PC-9 (cell line): ENCODE data around the gene SPATA25. TPM values are rescaled to one million over a fixed set of nuclear protein-coding genes. Genes with fewer than 3 reads are reported as not detected.

Experiments used
- BruUV-seq: library from RNA; stranded (reverse); fragments of 400-500 nt; replicated peaks from 2 replicates; lab custom pipeline; 2021; lab: Mats Ljungman, UMichigan
- CTCF ChIA-PET: fragments of 300-600 bp; sonication (Branson Sonifier 250); formaldehyde crosslinking; loops from one replicate; lab custom pipeline; 2022; ENCODE audit warnings: antibody characterized with exemption; lab: Charles Lee
- POLR2A ChIA-PET: fragments of 300-600 bp; sonication (Branson Sonifier 250); formaldehyde crosslinking; loops from one replicate; lab custom pipeline; 2022; ENCODE audit warnings: antibody characterized with exemption; ENCODE audit not compliant: unreplicated experiment; lab: Charles Lee
- DNase-seq, 2 experiments: peaks; one replicate each; pipeline versions ENCODE4 v3.0.0 to v3.0.0-alpha.2; 2015 to 2022; ENCODE audit warnings: mixed read lengths in 1 of 2
- H2AFZ ChIP-seq: fragments of 200-600 bp; sonication (generic); 2 replicates; pipeline ENCODE4 v1.8.1; 2017; ENCODE audit warnings: antibody characterized with exemption
- H3F3A ChIP-seq: fragments of 200-600 bp; sonication (generic); 2 replicates; pipeline ENCODE4 v1.8.1; 2017; ENCODE audit warnings: antibody characterized with exemption, mild to moderate bottlenecking, low read depth; ENCODE audit not compliant: insufficient read depth
- H3K27ac ChIP-seq: fragments of 200-600 bp; sonication (generic); 2 replicates; pipeline ENCODE4 v1.6.1; 2016; ENCODE audit warnings: mixed run types
- H3K27me3 ChIP-seq: fragments of 200-600 bp; sonication (generic); 2 replicates; pipeline ENCODE4 v1.6.1; 2016; ENCODE audit warnings: low read depth, mixed run types; ENCODE audit not compliant: insufficient read depth
- H3K36me3 ChIP-seq: fragments of 200-600 bp; sonication (generic); 2 replicates; pipeline ENCODE4 v1.6.1; 2016; ENCODE audit warnings: low read depth, mixed run types
- H3K4me1 ChIP-seq: fragments of 200-600 bp; sonication (generic); replicated peaks from 2 replicates; pipeline ENCODE4 v1.6.1; 2016; ENCODE audit warnings: mixed run types; ENCODE audit not compliant: insufficient read depth
- H3K4me2 ChIP-seq: fragments of 200-600 bp; sonication (generic); 2 replicates; pipeline ENCODE4 v1.6.1; 2017; ENCODE audit warnings: mixed run types
- H3K4me3 ChIP-seq: fragments of 200-600 bp; sonication (generic); 2 replicates; pipeline ENCODE4 v1.6.1; 2016; ENCODE audit warnings: mixed run types
- H3K79me2 ChIP-seq: fragments of 200-600 bp; sonication (generic); 2 replicates; pipeline ENCODE4 v1.6.1; 2017; ENCODE audit warnings: low read depth, mixed run types
- H3K9me2 ChIP-seq: fragments of 200-600 bp; sonication (generic); 2 replicates; pipeline ENCODE4 v1.8.1; 2017; ENCODE audit warnings: mild to moderate bottlenecking; ENCODE audit not compliant: insufficient read depth
- H3K9me3 ChIP-seq: fragments of 200-600 bp; sonication (generic); 2 replicates; pipeline ENCODE4 v1.8.1; 2016; ENCODE audit warnings: low read depth; ENCODE audit not compliant: insufficient read depth
- H4K20me1 ChIP-seq: fragments of 200-600 bp; sonication (generic); 2 replicates; pipeline ENCODE4 v1.8.1; 2017; ENCODE audit not compliant: insufficient read depth
- CTCF ChIP-seq: fragments of 200-600 bp; sonication (generic); conservative IDR thresholded peaks from 2 replicates; pipeline ENCODE4 v1.6.1; 2017; ENCODE audit warnings: mixed run types, antibody characterized with exemption, mild to moderate bottlenecking, moderate library complexity
- EZH2 ChIP-seq: fragments of 200-600 bp; sonication (generic); IDR thresholded peaks from 2 replicates; pipeline ENCODE4 v1.8.0; 2017; ENCODE audit warnings: antibody characterized with exemption, low read depth
- intact Hi-C: fragments of 100-400 bp; cut with micrococcal nuclease; formaldehyde crosslinking; loops from one replicate; pipeline ENCODE4 v1.10.0; 2022; ENCODE audit not compliant: unreplicated experiment
- total RNA-seq: library from RNA; stranded (reverse); gene quantifications from 2 replicates; pipeline ENCODE4 v1.2.3, GENCODE V29; 2021

Gene SPATA25
- total RNA-seq, 1 experiment from 2014 or later: 5.2 TPM

DNA sequence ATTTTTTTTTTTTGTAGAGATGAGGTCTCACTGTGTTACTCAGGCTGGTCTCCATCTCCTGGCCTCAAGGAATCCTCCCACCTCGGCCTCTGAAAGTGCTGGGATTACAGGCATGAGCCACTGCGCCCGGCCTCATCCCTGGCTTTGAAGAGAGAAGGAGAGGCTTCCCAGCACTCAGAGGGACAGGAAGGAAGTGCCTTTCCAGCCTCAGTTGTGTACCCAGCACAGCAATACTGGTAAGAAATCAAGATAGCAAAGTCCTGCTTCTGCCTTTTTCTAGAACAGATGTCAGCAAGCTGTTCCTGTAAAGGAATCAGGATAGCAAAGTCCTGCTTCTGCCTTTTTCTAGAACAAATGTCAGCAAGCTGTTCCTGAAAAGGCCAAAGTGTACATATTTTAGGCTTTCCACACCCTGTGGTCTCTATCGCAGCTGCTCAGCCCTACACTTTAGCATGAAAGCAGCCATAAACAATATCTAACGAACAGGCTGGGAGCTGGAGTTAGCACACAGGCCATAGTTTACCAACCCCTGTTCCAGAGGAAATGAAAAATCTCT is 30.8 kb upstream of the SPATA25 start:
- Histone ChIP-seq H3K27ac (no peak overlapping the region), H4K20me1 (no peaks in the 10 kb centered on the region), H3K79me2 (no peaks in the 10 kb centered on the region), H3K36me3 (no peaks in the 10 kb centered on the region), H3F3A (peaks cover 27% of the 10 kb centered on the region), H3K27me3 (no peaks in the 10 kb centered on the region), H2AFZ (no peak overlapping the region), H3K4me2 (no peak overlapping the region), H3K4me3 (no peak overlapping the region), H3K9me2 (no peaks in the 10 kb centered on the region), H3K9me3 (no peaks in the 10 kb centered on the region), H3K4me1 (peaks cover 23% of the 10 kb centered on the region)
- BruUV-seq: no TSS peak
- POLR2A ChIA-PET: interaction anchor here (0.6 kb wide), 1 partner anchor 17 kb away, joined by 4 read pairs; no protein-coding TSS in a partner anchor
- CTCF ChIA-PET: interaction anchor here (0.7 kb wide), 1 partner anchor 18 kb away, joined by 4 read pairs; no protein-coding TSS in a partner anchor
- intact Hi-C loops: no loop called here
- no peak for TF ChIP-seq CTCF
- no peak for TF ChIP-seq EZH2
- DNase-seq: no peak

- Histone ChIP-seq H3K36me3 (no peaks in the 10 kb centered on the region), H2AFZ (no peak overlapping the region), H3F3A (peaks cover 27% of the 10 kb centered on the region), H3K4me2 (no peak overlapping the region), H3K79me2 (no peaks in the 10 kb centered on the region), H3K9me3 (no peaks in the 10 kb centered on the region), H3K4me1 (peaks cover 23% of the 10 kb centered on the region), H4K20me1 (no peaks in the 10 kb centered on the region), H3K4me3 (no peak overlapping the region), H3K27me3 (no peaks in the 10 kb centered on the region), H3K9me2 (no peaks in the 10 kb centered on the region), H3K27ac (no peak overlapping the region)
- intact Hi-C loops: no loop called here
- TF ChIP-seq EZH2 (no peak), CTCF (no peak)
- DNase-seq: no peak
- no TSS peak for BruUV-seq
- ChIA-PET POLR2A (no interaction called here), CTCF (no interaction called here)
Observed at GRCh38 chr20:45917790-45918141, 30.3 kb upstream of the SPATA25 start.

GRCh38 chr20:45913116-45913515 is 25.7 kb upstream of the SPATA25 start:
- Histone ChIP-seq H3K79me2 (peaks cover 6% of the 10 kb centered on the region), H3K9me3 (no peaks in the 10 kb centered on the region), H3K4me1 (peaks cover 23% of the 10 kb centered on the region), H3K36me3 (0 out of 2 replicates have a peak, but pooled peaks cover 4% of the 10 kb centered on the region), H2AFZ (no peak overlapping the region), H3F3A (peaks cover 18% of the 10 kb centered on the region), H3K4me2 (no peak overlapping the region), H3K9me2 (no peaks in the 10 kb centered on the region), H3K27me3 (no peaks in the 10 kb centered on the region), H3K4me3 (no peak overlapping the region), H3K27ac (no peak overlapping the region), H4K20me1 (no peaks in the 10 kb centered on the region; the same call in 1 of the 2 replicates)
- intact Hi-C loops: no loop called here
- DNase-seq: no peak
- POLR2A ChIA-PET: no interaction called here
- no TSS peak for BruUV-seq
- TF ChIP-seq EZH2: no peak
- no peak for TF ChIP-seq CTCF
- CTCF ChIA-PET: no interaction called here
